H9 (cell line): ENCODE data around the gene STX3. TPM values are rescaled to one million over a fixed set of nuclear protein-coding genes. Genes with fewer than 3 reads are reported as not detected.
"Not testable (repeated sequence)": the region's sequence is repeated elsewhere in the genome, so short reads cannot be mapped to it uniquely, and the experiment has no call there.

Experiments
- DNase-seq: peaks from one replicate; pipeline ENCODE4 v3.0.0-alpha.2; 2017
- H2AFZ ChIP-seq: one replicate; pipeline ENCODE4 v1.6.1; 2013; ENCODE audit warnings: mild to moderate bottlenecking, low read length, control low read depth, moderate library complexity
- H2AK5ac ChIP-seq: 2 replicates; pipeline ENCODE4 v1.6.1; 2013; ENCODE audit warnings: low read length, control low read depth, mixed read lengths; ENCODE audit not compliant: insufficient read length
- H2BK120ac ChIP-seq: one replicate; pipeline ENCODE4 v1.6.1; 2013; ENCODE audit warnings: low read depth, mild to moderate bottlenecking, low read length, control low read depth, inconsistent platforms; ENCODE audit not compliant: poor library complexity, severe bottlenecking
- H2BK12ac ChIP-seq: 2 replicates; pipeline ENCODE4 v1.6.1; 2013; ENCODE audit warnings: low read length, control low read depth, mixed read lengths, low read depth; ENCODE audit not compliant: insufficient read length
- H2BK15ac ChIP-seq: 2 replicates; pipeline ENCODE4 v1.6.1; 2013; ENCODE audit warnings: low read depth, low read length, control low read depth
- H2BK20ac ChIP-seq: one replicate; pipeline ENCODE4 v1.6.1; 2013; ENCODE audit warnings: low read depth, mild to moderate bottlenecking, low read length, control low read depth, inconsistent platforms; ENCODE audit not compliant: poor library complexity, severe bottlenecking
- H2BK5ac ChIP-seq: 2 replicates; pipeline ENCODE4 v1.6.1; 2013; ENCODE audit warnings: low read length, control low read depth, mixed read lengths; ENCODE audit not compliant: insufficient read length
- H3K14ac ChIP-seq: 2 replicates; pipeline ENCODE4 v1.6.1; 2013; ENCODE audit warnings: low read length, control low read depth; ENCODE audit not compliant: insufficient read depth
- H3K18ac ChIP-seq: 2 replicates; pipeline ENCODE4 v1.6.1; 2013; ENCODE audit warnings: low read depth, mild to moderate bottlenecking, mixed read lengths, low read length, control low read depth; ENCODE audit not compliant: insufficient read length
- H3K23ac ChIP-seq: 2 replicates; pipeline ENCODE4 v1.6.1; 2013; ENCODE audit warnings: low read length, control low read depth, mixed read lengths, low read depth; ENCODE audit not compliant: insufficient read length
- H3K23me2 ChIP-seq: 2 replicates; pipeline ENCODE4 v1.6.1; 2013; ENCODE audit warnings: low read depth, mild to moderate bottlenecking, mixed read lengths, low read length, control low read depth; ENCODE audit not compliant: insufficient read length, poor library complexity, severe bottlenecking
- H3K27ac ChIP-seq: 2 replicates; pipeline ENCODE4 v1.5.1; 2013; ENCODE audit warnings: low read length, control low read depth, mixed read lengths, low read depth; ENCODE audit not compliant: insufficient read length
- H3K27me3 ChIP-seq: 2 replicates; pipeline ENCODE4 v1.6.1; 2013; ENCODE audit warnings: low read length, control low read depth, inconsistent platforms; ENCODE audit not compliant: insufficient read depth
- H3K4ac ChIP-seq: 2 replicates; pipeline ENCODE4 v1.6.1; 2013; ENCODE audit warnings: low read depth, mild to moderate bottlenecking, control low read depth, inconsistent platforms, low read length, moderate library complexity
- H3K4me1 ChIP-seq: 2 replicates; pipeline ENCODE4 v1.6.1; 2013; ENCODE audit warnings: low read length, control low read depth, inconsistent platforms; ENCODE audit not compliant: insufficient read depth
- H3K4me2 ChIP-seq: 2 replicates; pipeline ENCODE4 v1.6.1; 2013; ENCODE audit warnings: low read length, control low read depth, mixed read lengths; ENCODE audit not compliant: insufficient read length, insufficient read depth
- H3K56ac ChIP-seq: 2 replicates; pipeline ENCODE4 v1.6.1; 2013; ENCODE audit warnings: low read depth, mild to moderate bottlenecking, mixed read lengths, low read length, control low read depth; ENCODE audit not compliant: insufficient read length
- H3K79me1 ChIP-seq: 2 replicates; pipeline ENCODE4 v1.6.1; 2013; ENCODE audit warnings: low read depth, mild to moderate bottlenecking, moderate library complexity, low read length, control low read depth, inconsistent platforms; ENCODE audit not compliant: insufficient read depth, poor library complexity, severe bottlenecking
- H3K79me2 ChIP-seq: 2 replicates; pipeline ENCODE4 v1.6.1; 2013; ENCODE audit warnings: low read length, control low read depth, inconsistent platforms; ENCODE audit not compliant: insufficient read depth
- H3K9ac ChIP-seq: 2 replicates; pipeline ENCODE4 v1.6.1; 2013; ENCODE audit warnings: low read length, control low read depth, mixed read lengths; ENCODE audit not compliant: insufficient read length; ENCODE audit errors: extremely low read depth
- H3K9me3 ChIP-seq: one replicate; pipeline ENCODE4 v1.6.1; 2013; ENCODE audit warnings: low read depth, low read length, inconsistent platforms; ENCODE audit not compliant: control insufficient read depth
- H3T11ph ChIP-seq: one replicate; pipeline ENCODE4 v1.6.1; 2013; ENCODE audit warnings: mild to moderate bottlenecking, low read length, control low read depth, inconsistent platforms
- H4K20me1 ChIP-seq: one replicate; pipeline ENCODE4 v1.6.1; 2013; ENCODE audit not compliant: control insufficient read depth, insufficient read length, insufficient read depth
- H4K5ac ChIP-seq: 2 replicates; pipeline ENCODE4 v1.6.1; 2013; ENCODE audit warnings: low read depth, mild to moderate bottlenecking, mixed read lengths, low read length, control low read depth; ENCODE audit not compliant: insufficient read length
- H4K8ac ChIP-seq: replicated peaks from 2 replicates; pipeline ENCODE4 v1.6.1; 2013; ENCODE audit warnings: low read length, control low read depth, mixed read lengths, low read depth; ENCODE audit not compliant: insufficient read length
- H4K91ac ChIP-seq: 2 replicates; pipeline ENCODE4 v1.6.1; 2013; ENCODE audit warnings: low read depth, mild to moderate bottlenecking, moderate library complexity, mixed read lengths, low read length, control low read depth; ENCODE audit not compliant: insufficient read length
- H3K27ac Mint-ChIP-seq, 3 experiments: 2 replicates in 2 of 3; 3 replicates in 1 of 3; pipeline ENCODE4 v1.8.0; 2020 to 2021; ENCODE audit warnings: mixed read lengths in 3 of 3, mild to moderate bottlenecking in 1 of 3, moderate library complexity in 1 of 3
- H3K27me3 Mint-ChIP-seq: 2 replicates; pipeline ENCODE4 v1.8.0; 2021; ENCODE audit warnings: low read depth, mild to moderate bottlenecking, moderate library complexity, mixed read lengths
- H3K36me3 Mint-ChIP-seq, 3 experiments: 2 replicates in 2 of 3; 3 replicates in 1 of 3; pipeline ENCODE4 v1.8.0; 2020 to 2021; ENCODE audit warnings: low read depth in 3 of 3, mixed read lengths in 3 of 3; ENCODE audit not compliant: insufficient read depth in 1 of 3
- H3K4me1 Mint-ChIP-seq, 2 experiments: 2 replicates each; pipeline ENCODE4 v1.8.0; 2020; ENCODE audit warnings: mixed read lengths in 2 of 2
- H3K4me3 Mint-ChIP-seq, 2 experiments: 2 replicates in 1 of 2; 3 replicates in 1 of 2; pipeline ENCODE4 v1.8.0; 2020 to 2021; ENCODE audit warnings: mild to moderate bottlenecking in 2 of 2, mixed read lengths in 2 of 2, moderate library complexity in 1 of 2
- H3K9me3 Mint-ChIP-seq, 2 experiments: 2 replicates in 1 of 2; 3 replicates in 1 of 2; pipeline ENCODE4 v1.8.0; 2020; ENCODE audit warnings: mild to moderate bottlenecking in 2 of 2, mixed read lengths in 2 of 2, moderate library complexity in 1 of 2
- CTCF ChIP-seq: fragments of 200-600 bp; sonication (generic); conservative IDR thresholded peaks from 3 replicates; pipeline ENCODE4 v1.8.0; 2021; ENCODE audit warnings: antibody characterized with exemption, mild to moderate bottlenecking
- WGBS: extraction: QIAGEN DNeasy Blood & Tissue Kit; methylation state at CpG from one replicate; pipeline ENCODE4 v1.1.7; 2013; ENCODE audit warnings: missing lambda C conversion rate, low lambda C conversion rate, mixed read lengths; ENCODE audit not compliant: insufficient read length; ENCODE audit errors: extremely low coverage; 5-methylcytosine and 5-hydroxymethylcytosine counted together
- total RNA-seq: library from RNA; stranded (reverse); gene quantifications from 2 replicates; pipeline ENCODE4 v1.2.1, GENCODE V29; 2021

STX3 gene
- total RNA-seq, 1 experiment from 2014 or later = 41.0 TPM

- no peaks in the 10 kb centered on the region for H3K23me2 ChIP-seq
- H3K9me3 ChIP-seq = no peaks in the 10 kb centered on the region
- H2BK15ac ChIP-seq = no peak overlapping the region
- no peak overlapping the region for H4K5ac ChIP-seq
- no peak overlapping the region for H3T11ph ChIP-seq
- no peak overlapping the region for H3K18ac ChIP-seq
- Mint-ChIP-seq H3K36me3 (no peaks in the 10 kb centered on the region), H3K27me3 (no peaks in the 10 kb centered on the region), H3K9me3 (no peaks in the 10 kb centered on the region), H3K4me3 (no peak overlapping the region), H3K27ac (no peak overlapping the region), H3K4me1 (peaks cover 6% of the 10 kb centered on the region in 2 experiments)
- no peaks in the 10 kb centered on the region for H3K79me2 ChIP-seq
- no peaks in the 10 kb centered on the region for H3K79me1 ChIP-seq
- no peak overlapping the region for H2AFZ ChIP-seq
- H2BK5ac ChIP-seq = no peak overlapping the region
- H3K56ac ChIP-seq = no peak overlapping the region
- no peak overlapping the region for H4K91ac ChIP-seq
- H3K4me2 ChIP-seq = no peak overlapping the region
- H3K14ac ChIP-seq = no peak overlapping the region
- H2BK12ac ChIP-seq = no peak overlapping the region
- no peak for TF ChIP-seq CTCF
- no peak overlapping the region for H3K23ac ChIP-seq
- H3K4ac ChIP-seq = no peak overlapping the region
- H3K4me1 ChIP-seq = 0 out of 2 replicates have a peak, but pooled peaks cover 3% of the 10 kb centered on the region
- no peaks in the 10 kb centered on the region for H4K20me1 ChIP-seq
- H3K27me3 ChIP-seq = no peaks in the 10 kb centered on the region
- H3K27ac ChIP-seq = no peak overlapping the region
- no peak overlapping the region for H2BK120ac ChIP-seq
- H3K9ac ChIP-seq = no peak overlapping the region
- no CpG with 5 or more reads among the region's 2 CpGs for WGBS
- H2BK20ac ChIP-seq = no peak overlapping the region
- no peak overlapping the region for H4K8ac ChIP-seq
- no peak for DNase-seq
- H2AK5ac ChIP-seq = no peak overlapping the region
Observed at GRCh38 chr11:59849129-59849528, 94.0 kb downstream of the STX3 start.

- not testable (repeated sequence) for H3K79me2 ChIP-seq, H2BK20ac ChIP-seq, H3K56ac ChIP-seq, H2BK120ac ChIP-seq, H4K5ac ChIP-seq, H2BK15ac ChIP-seq, H3K9ac ChIP-seq, H3K9me3 Mint-ChIP-seq, H2BK12ac ChIP-seq, H3K23ac ChIP-seq, H3K14ac ChIP-seq, H4K91ac ChIP-seq, DNase-seq, H3K79me1 ChIP-seq, H4K8ac ChIP-seq, H3K36me3 Mint-ChIP-seq, H2BK5ac ChIP-seq, H3T11ph ChIP-seq, H3K18ac ChIP-seq, H2AFZ ChIP-seq, H3K27me3 ChIP-seq, H4K20me1 ChIP-seq, H3K27me3 Mint-ChIP-seq, H3K27ac ChIP-seq, H3K9me3 ChIP-seq, H2AK5ac ChIP-seq, H3K27ac Mint-ChIP-seq, H3K4me2 ChIP-seq, H3K4me1 Mint-ChIP-seq, H3K4me1 ChIP-seq, H3K23me2 ChIP-seq, H3K4me3 Mint-ChIP-seq, H3K4ac ChIP-seq
- no CpG with 5 or more reads among the region's 2 CpGs for WGBS
Observed at GRCh38 chr11:59849551-59849950, 94.4 kb downstream of the STX3 start.
